OCI-LY7 (cell line): Measurements from ENCODE around the gene GALNT10.

Source experiments
- EZH2phosphoT487 ChIP-seq: fragments of 200-600 bp; sonication (generic); IDR thresholded peaks from 2 replicates; pipeline ENCODE4 v1.6.1; 2018; ENCODE audit warnings: low read depth, borderline replicate concordance, mild to moderate bottlenecking, mixed run types, antibody characterized with exemption, low read length, moderate library complexity, mixed read lengths
- TF ChIP-seq, protein P1 (sequence below): fragments of 200-600 bp; sonication (generic); conservative IDR thresholded peaks from 2 replicates; pipeline ENCODE4 v1.5.1; 2014; ENCODE audit warnings: mild to moderate bottlenecking, antibody characterized with exemption, low read length, moderate library complexity, mixed read lengths

DNA sequence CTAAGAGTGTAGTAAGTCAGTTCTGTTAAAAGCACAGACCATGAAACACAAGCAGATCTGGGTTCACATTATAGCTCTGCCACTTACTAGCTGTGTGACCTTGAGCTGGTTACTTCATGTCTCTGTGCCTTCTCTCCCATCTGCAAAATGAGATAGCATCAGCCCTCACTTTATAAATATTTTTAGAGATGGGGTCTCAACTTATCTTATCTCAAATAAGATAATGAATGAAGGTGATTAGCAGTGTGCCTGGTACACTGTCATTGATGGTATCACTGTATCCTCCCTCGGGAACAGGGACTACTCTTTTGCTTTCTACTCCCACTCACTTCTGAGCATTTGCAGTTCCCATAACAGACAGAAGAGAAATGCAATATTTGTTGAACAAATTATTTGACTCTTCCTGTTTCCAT, 52.4 kb downstream of the GALNT10 start:
- TF ChIP-seq, protein P1, sequence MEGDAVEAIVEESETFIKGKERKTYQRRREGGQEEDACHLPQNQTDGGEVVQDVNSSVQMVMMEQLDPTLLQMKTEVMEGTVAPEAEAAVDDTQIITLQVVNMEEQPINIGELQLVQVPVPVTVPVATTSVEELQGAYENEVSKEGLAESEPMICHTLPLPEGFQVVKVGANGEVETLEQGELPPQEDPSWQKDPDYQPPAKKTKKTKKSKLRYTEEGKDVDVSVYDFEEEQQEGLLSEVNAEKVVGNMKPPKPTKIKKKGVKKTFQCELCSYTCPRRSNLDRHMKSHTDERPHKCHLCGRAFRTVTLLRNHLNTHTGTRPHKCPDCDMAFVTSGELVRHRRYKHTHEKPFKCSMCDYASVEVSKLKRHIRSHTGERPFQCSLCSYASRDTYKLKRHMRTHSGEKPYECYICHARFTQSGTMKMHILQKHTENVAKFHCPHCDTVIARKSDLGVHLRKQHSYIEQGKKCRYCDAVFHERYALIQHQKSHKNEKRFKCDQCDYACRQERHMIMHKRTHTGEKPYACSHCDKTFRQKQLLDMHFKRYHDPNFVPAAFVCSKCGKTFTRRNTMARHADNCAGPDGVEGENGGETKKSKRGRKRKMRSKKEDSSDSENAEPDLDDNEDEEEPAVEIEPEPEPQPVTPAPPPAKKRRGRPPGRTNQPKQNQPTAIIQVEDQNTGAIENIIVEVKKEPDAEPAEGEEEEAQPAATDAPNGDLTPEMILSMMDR: no peak
- no peak for TF ChIP-seq EZH2phosphoT487
